ENCODE results near the gene TANC1. TPM values are rescaled to one million over a fixed set of nuclear protein-coding genes. Genes with fewer than 3 reads are reported as not detected.

The TANC1 gene
- total RNA-seq, 1 donor: 34.7 TPM

- TF ChIP-seq, protein P1, sequence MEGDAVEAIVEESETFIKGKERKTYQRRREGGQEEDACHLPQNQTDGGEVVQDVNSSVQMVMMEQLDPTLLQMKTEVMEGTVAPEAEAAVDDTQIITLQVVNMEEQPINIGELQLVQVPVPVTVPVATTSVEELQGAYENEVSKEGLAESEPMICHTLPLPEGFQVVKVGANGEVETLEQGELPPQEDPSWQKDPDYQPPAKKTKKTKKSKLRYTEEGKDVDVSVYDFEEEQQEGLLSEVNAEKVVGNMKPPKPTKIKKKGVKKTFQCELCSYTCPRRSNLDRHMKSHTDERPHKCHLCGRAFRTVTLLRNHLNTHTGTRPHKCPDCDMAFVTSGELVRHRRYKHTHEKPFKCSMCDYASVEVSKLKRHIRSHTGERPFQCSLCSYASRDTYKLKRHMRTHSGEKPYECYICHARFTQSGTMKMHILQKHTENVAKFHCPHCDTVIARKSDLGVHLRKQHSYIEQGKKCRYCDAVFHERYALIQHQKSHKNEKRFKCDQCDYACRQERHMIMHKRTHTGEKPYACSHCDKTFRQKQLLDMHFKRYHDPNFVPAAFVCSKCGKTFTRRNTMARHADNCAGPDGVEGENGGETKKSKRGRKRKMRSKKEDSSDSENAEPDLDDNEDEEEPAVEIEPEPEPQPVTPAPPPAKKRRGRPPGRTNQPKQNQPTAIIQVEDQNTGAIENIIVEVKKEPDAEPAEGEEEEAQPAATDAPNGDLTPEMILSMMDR (IDR thresholded peaks at IDR 0.05; ENCODE audit: extremely low read depth, low read depth, low read length): peak; percentile 45
- Histone ChIP-seq H3K4me3 (ENCODE audit: insufficient read depth, low read length) (no peak overlapping the region), H3K9me3 (ENCODE audit: low read depth, low read length) (no peaks in the 10 kb centered on the region), H3K4me2 (ENCODE audit: insufficient read depth, low read length) (no peak overlapping the region), H3K4me1 (ENCODE audit: insufficient read depth, low read length) (no peaks in the 10 kb centered on the region), H4K20me1 (ENCODE audit: insufficient read depth, low read length) (peaks cover 17% of the 10 kb centered on the region), H3K36me3 (ENCODE audit: insufficient read depth, low read length) (peaks cover 12% of the 10 kb centered on the region), H2AFZ (ENCODE audit: low read length) (no peak overlapping the region), H3K27me3 (ENCODE audit: insufficient read depth, low read length) (no peaks in the 10 kb centered on the region), H3K27ac (ENCODE audit: low read depth, low read length) (no peak overlapping the region), H3K79me2 (ENCODE audit: insufficient read depth, low read length) (no peaks in the 10 kb centered on the region)
- DNase-seq (ENCODE audit: insufficient read length, low spot score, missing footprints): peak; percentile 82
Observed at GRCh38 chr2:159185401-159186130, 217.1 kb downstream of the TANC1 start.

GRCh38 chr2:159186462-159186861 is 218.0 kb downstream of the TANC1 start:
- Histone ChIP-seq H3K79me2 (ENCODE audit: insufficient read depth, low read length) (no peaks in the 10 kb centered on the region), H3K4me2 (ENCODE audit: insufficient read depth, low read length) (no peak overlapping the region), H3K27ac (ENCODE audit: low read depth, low read length) (no peak overlapping the region), H3K27me3 (ENCODE audit: insufficient read depth, low read length) (no peaks in the 10 kb centered on the region), H2AFZ (ENCODE audit: low read length) (no peak overlapping the region), H3K9me3 (ENCODE audit: low read depth, low read length) (no peaks in the 10 kb centered on the region), H3K4me3 (ENCODE audit: insufficient read depth, low read length) (no peak overlapping the region), H4K20me1 (ENCODE audit: insufficient read depth, low read length) (peaks cover 14% of the 10 kb centered on the region), H3K36me3 (ENCODE audit: insufficient read depth, low read length) (peaks cover 12% of the 10 kb centered on the region), H3K4me1 (ENCODE audit: insufficient read depth, low read length) (no peaks in the 10 kb centered on the region)
- no peak for DNase-seq (ENCODE audit: insufficient read length, low spot score, missing footprints)
- TF ChIP-seq, protein P1 (IDR thresholded peaks at IDR 0.05; ENCODE audit: extremely low read depth, low read depth, low read length): no peak

GRCh38 chr2:159187106-159187505 is 218.7 kb downstream of the TANC1 start:
- Histone ChIP-seq H3K4me1 (ENCODE audit: insufficient read depth, low read length) (no peaks in the 10 kb centered on the region), H3K9me3 (ENCODE audit: low read depth, low read length) (no peaks in the 10 kb centered on the region), H2AFZ (ENCODE audit: low read length) (no peak overlapping the region), H4K20me1 (ENCODE audit: insufficient read depth, low read length) (peaks cover 14% of the 10 kb centered on the region), H3K36me3 (ENCODE audit: insufficient read depth, low read length) (peaks cover 12% of the 10 kb centered on the region), H3K27me3 (ENCODE audit: insufficient read depth, low read length) (no peaks in the 10 kb centered on the region), H3K4me3 (ENCODE audit: insufficient read depth, low read length) (no peak overlapping the region), H3K4me2 (ENCODE audit: insufficient read depth, low read length) (no peak overlapping the region), H3K79me2 (ENCODE audit: insufficient read depth, low read length) (no peaks in the 10 kb centered on the region), H3K27ac (ENCODE audit: low read depth, low read length) (no peak overlapping the region)
- TF ChIP-seq, protein P1 (IDR thresholded peaks at IDR 0.05; ENCODE audit: extremely low read depth, low read depth, low read length): no peak
- peak; percentile 59 for DNase-seq (ENCODE audit: insufficient read length, low spot score, missing footprints)

- no peaks in the 10 kb centered on the region for H3K9me3 ChIP-seq (ENCODE audit: low read depth, low read length)
- H3K27ac ChIP-seq (ENCODE audit: low read depth, low read length): no peak overlapping the region
- no peaks in the 10 kb centered on the region for H3K4me1 ChIP-seq (ENCODE audit: insufficient read depth, low read length)
- H3K79me2 ChIP-seq (ENCODE audit: insufficient read depth, low read length): no peaks in the 10 kb centered on the region
- no peak overlapping the region for H2AFZ ChIP-seq (ENCODE audit: low read length)
- no peak for DNase-seq (ENCODE audit: insufficient read length, low spot score, missing footprints)
- no peaks in the 10 kb centered on the region for H3K27me3 ChIP-seq (ENCODE audit: insufficient read depth, low read length)
- H3K4me3 ChIP-seq (ENCODE audit: insufficient read depth, low read length): no peak overlapping the region
- H3K36me3 ChIP-seq (ENCODE audit: insufficient read depth, low read length): peaks cover 12% of the 10 kb centered on the region
- no peak overlapping the region for H3K4me2 ChIP-seq (ENCODE audit: insufficient read depth, low read length)
- H4K20me1 ChIP-seq (ENCODE audit: insufficient read depth, low read length): peaks cover 9% of the 10 kb centered on the region
- TF ChIP-seq, protein P1 (IDR thresholded peaks at IDR 0.05; ENCODE audit: extremely low read depth, low read depth, low read length): no peak
Observed at GRCh38 chr2:159188449-159188848, 220.0 kb downstream of the TANC1 start.

All from osteoblast (primary cell).